Measurements from ENCODE around the gene ANKDD1A. TPM values are rescaled to one million over a fixed set of nuclear protein-coding genes. Genes with fewer than 3 reads are reported as not detected.

ANKDD1A gene
- total RNA-seq, 1 donor from 2014 or later: 6.0 TPM

- DNase-seq: no peak
- ATAC-seq: no peak
Measured at GRCh38 chr15:64997066-64997465, 85.4 kb downstream of the ANKDD1A start.

DNA sequence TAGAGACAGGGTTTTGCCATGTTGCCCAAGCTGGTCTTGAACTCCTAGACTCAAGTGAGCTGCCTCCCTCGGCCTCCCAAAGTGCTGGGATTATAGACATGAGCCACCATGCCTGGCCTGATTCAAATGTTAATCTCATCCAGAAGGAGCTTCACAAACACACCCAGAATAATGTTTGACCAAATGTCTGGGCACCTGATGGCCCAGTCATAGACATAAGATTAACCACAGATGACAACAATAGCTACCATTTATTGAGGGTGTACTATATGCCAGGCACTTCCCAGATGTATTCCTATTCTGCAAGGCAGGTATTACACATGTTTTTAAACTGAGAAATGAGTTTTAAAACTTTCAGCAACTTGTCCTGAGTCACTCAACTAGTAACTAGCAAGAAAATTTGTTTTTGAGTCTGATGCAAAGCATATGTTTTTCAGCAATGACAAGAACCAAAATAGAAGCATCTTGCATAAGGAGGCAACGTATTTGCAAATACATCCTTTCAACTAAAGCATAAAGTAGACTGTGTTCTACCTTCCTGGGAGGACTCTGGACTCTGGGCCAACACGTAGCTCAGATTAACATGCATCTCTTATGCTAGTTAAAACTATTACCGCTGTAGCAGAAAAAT is 86.2 kb downstream of the ANKDD1A start:
- ATAC-seq: no peak
- Histone ChIP-seq H3K27me3 (no peaks in the 10 kb centered on the region), H3K4me3 (no peak overlapping the region), H3K4me1 (no peaks in the 10 kb centered on the region), H3K36me3 (peaks cover 8% of the 10 kb centered on the region), H3K27ac (no peak overlapping the region), H3K9me3 (no peaks in the 10 kb centered on the region)
- intact Hi-C loops (cut with DNase I): no loop called here
- no peak for TF ChIP-seq CTCF (IDR thresholded peaks at IDR 0.05)
- no peak for DNase-seq

More at GRCh38 chr15:64997066-64997465, 85.4 kb downstream of the ANKDD1A start:
- intact Hi-C loops (cut with DNase I): no loop called here
- no peaks in the 10 kb centered on the region for H3K4me1 ChIP-seq
- no peak for TF ChIP-seq CTCF (IDR thresholded peaks at IDR 0.05)
- no peaks in the 10 kb centered on the region for H3K9me3 ChIP-seq
- no peaks in the 10 kb centered on the region for H3K27me3 ChIP-seq
- peaks cover 7% of the 10 kb centered on the region for H3K36me3 ChIP-seq
- no peak overlapping the region for H3K27ac ChIP-seq
- no peak overlapping the region for H3K4me3 ChIP-seq

GRCh38 chr15:65004993-65005392 is 93.3 kb downstream of the ANKDD1A start:
- Histone ChIP-seq H3K9me3 (no peaks in the 10 kb centered on the region), H3K4me1 (no peaks in the 10 kb centered on the region), H3K27ac (no peak overlapping the region), H3K4me3 (no peak overlapping the region), H3K27me3 (no peaks in the 10 kb centered on the region), H3K36me3 (peaks cover 36% of the 10 kb centered on the region)
- no peak for TF ChIP-seq CTCF (IDR thresholded peaks at IDR 0.05)
- ATAC-seq (no peak), DNase-seq (no peak)
- intact Hi-C loops (cut with DNase I): no loop called here

- Histone ChIP-seq H3K9me3 (no peaks in the 10 kb centered on the region), H3K4me3 (no peak overlapping the region), H3K27me3 (no peaks in the 10 kb centered on the region), H3K27ac (no peak overlapping the region), H3K36me3 (peaks cover 34% of the 10 kb centered on the region), H3K4me1 (no peaks in the 10 kb centered on the region)
- intact Hi-C loops (cut with DNase I): no loop called here
- no peak for TF ChIP-seq CTCF (IDR thresholded peaks at IDR 0.05)
- ATAC-seq: no peak
- DNase-seq: no peak
Measured at GRCh38 chr15:65006876-65007275, 95.2 kb downstream of the ANKDD1A start.

Other genes starting within 250 kb of the ANKDD1A start
- gene RBPMS2, start 136.3 kb upstream of the ANKDD1A start, total RNA-seq: 4.5 TPM
- 0.67 TPM for gene PIF1, start 86.3 kb upstream of the ANKDD1A start, total RNA-seq
- 62.8 TPM for gene PLEKHO2, start 70.0 kb upstream of the ANKDD1A start, total RNA-seq
- gene SPG21, start 78.0 kb downstream of the ANKDD1A start, total RNA-seq: 107 TPM
- gene MTFMT, start 117.7 kb downstream of the ANKDD1A start, total RNA-seq: 13.7 TPM
- 3.8 TPM for gene SLC51B, start 133.5 kb downstream of the ANKDD1A start, total RNA-seq
- 20.2 TPM for gene RASL12, start 156.1 kb downstream of the ANKDD1A start, total RNA-seq
- gene KBTBD13, start 164.8 kb downstream of the ANKDD1A start, total RNA-seq: not detected
- gene UBAP1L, start 203.3 kb downstream of the ANKDD1A start, total RNA-seq: 4.9 TPM
- gene PDCD7, start 221.9 kb downstream of the ANKDD1A start, total RNA-seq: 29.4 TPM